NCI-H2196 (cell line): Measurements from ENCODE around the gene UBE2Q2.
"Not testable (repeated sequence)": the region's sequence is repeated elsewhere in the genome, so short reads cannot be mapped to it uniquely, and the experiment has no call there.

Experiments used
- DNase-seq: peaks from one replicate; lab custom pipeline; 2025; ENCODE audit not compliant: unreplicated experiment; lab: John Stamatoyannopoulos, UW

Gene UBE2Q2

GRCh38 chr15:75823860-75824613 is 19.2 kb upstream of the UBE2Q2 start:
- DNase-seq = no peak

GRCh38 chr15:75827691-75828090 is 15.6 kb upstream of the UBE2Q2 start:
- no peak for DNase-seq

DNA sequence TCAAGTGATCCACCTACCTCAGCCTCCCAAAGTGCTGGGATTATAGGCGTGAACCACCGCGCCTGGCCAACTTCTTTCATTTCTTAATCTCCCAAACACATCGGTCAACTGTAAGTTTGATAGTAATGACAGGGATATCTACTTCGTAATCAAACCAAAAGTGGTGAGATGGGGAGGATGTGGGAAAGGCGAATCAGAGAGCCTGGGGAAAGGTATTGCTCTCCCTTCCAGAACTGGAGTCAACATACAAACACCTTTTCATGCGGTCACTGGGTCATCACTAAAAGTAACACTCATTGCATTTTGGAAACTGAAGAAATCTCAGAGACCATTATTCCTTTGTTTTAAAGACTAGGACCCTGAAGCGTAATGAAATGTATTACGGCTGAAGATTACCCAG is 14.8 kb upstream of the UBE2Q2 start:
- DNase-seq = no peak

GRCh38 chr15:75830910-75831805 is 12.1 kb upstream of the UBE2Q2 start:
- DNase-seq = no peak

- DNase-seq = no peak
These were observed 11.5 kb upstream of the UBE2Q2 start for GRCh38 chr15:75831806-75832102.

DNA sequence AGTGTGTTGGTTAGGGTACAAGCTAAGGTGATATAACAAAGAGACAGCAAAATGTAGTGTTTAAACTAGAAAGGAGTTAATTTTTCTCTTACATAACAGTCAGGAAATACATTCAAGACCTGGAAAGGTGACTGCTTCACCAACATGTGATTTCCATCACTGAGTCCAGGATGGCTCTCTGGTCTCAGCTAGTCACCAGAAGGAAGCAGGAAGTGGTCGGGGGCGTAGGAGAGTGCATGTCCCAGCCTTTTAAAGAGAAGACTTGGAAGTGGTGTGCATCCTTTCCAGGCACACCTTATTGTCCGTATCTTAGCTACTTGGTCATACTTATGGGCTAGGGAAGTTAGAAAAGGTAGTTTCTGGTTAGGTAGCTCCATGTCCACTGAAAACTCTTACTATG is 11.1 kb upstream of the UBE2Q2 start:
- no peak for DNase-seq

DNA sequence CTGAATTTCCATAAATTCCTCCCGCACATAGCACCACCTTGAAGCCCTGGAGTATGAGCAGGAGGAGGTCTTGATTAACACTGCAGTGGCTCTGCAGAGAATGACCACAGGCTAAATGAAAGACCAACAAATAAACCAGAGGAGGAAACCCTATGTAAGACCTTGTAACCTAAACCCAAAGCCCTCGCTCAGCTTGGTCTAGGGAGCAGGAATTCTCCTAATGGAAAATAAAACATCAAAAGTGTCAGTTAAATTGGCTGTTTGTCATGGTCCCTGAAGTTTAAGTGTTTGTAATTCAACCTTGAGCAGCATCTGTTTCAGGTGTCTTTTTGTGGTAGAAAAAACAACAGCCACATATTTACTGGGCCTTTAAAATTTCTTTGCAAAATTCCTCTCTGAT is 9.2 kb upstream of the UBE2Q2 start:
- no peak for DNase-seq

- no peak for DNase-seq
These were observed 7.0 kb upstream of the UBE2Q2 start for GRCh38 chr15:75835990-75836958.

DNA sequence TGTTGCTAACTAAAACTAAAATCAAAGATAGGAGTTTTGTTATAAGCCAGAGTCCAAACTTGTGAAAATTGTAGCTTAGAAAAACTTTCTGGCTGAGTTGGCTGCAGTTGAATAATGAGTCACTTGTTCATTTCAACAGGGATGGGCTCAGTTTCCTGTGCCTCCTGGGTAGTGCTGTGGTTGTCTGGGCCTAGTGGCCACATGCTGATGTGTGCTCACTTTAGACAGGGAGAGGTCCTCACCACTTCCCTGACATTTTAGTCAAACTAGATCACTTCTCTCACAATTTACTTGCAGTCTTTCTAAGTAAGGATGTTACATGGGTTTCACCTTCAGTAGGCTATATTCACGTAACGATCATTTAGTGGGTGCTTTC is 6.3 kb upstream of the UBE2Q2 start:
- DNase-seq = no peak

- no peak for DNase-seq
These were observed 2.6 kb upstream of the UBE2Q2 start for GRCh38 chr15:75840659-75841058.

DNA sequence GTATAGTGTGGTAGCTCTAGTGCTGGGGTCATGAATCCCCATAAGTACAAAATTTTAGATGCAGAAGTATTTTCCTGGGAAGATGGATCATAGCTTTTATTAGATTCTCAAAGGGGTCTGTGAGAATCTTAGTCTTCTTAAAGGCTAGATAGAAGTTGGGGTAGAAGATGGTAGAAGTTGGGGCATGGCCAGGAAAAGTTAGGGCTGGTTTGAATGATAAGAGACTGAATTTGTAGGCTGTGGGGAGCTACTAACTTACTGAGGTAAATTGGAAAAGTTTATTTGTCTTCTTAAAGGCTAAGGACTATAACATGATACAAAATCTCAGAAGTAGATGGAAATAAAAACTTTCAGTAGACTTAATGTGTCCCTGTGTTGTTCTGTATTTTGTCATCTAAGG is 1.6 kb upstream of the UBE2Q2 start:
- DNase-seq = no peak

DNA sequence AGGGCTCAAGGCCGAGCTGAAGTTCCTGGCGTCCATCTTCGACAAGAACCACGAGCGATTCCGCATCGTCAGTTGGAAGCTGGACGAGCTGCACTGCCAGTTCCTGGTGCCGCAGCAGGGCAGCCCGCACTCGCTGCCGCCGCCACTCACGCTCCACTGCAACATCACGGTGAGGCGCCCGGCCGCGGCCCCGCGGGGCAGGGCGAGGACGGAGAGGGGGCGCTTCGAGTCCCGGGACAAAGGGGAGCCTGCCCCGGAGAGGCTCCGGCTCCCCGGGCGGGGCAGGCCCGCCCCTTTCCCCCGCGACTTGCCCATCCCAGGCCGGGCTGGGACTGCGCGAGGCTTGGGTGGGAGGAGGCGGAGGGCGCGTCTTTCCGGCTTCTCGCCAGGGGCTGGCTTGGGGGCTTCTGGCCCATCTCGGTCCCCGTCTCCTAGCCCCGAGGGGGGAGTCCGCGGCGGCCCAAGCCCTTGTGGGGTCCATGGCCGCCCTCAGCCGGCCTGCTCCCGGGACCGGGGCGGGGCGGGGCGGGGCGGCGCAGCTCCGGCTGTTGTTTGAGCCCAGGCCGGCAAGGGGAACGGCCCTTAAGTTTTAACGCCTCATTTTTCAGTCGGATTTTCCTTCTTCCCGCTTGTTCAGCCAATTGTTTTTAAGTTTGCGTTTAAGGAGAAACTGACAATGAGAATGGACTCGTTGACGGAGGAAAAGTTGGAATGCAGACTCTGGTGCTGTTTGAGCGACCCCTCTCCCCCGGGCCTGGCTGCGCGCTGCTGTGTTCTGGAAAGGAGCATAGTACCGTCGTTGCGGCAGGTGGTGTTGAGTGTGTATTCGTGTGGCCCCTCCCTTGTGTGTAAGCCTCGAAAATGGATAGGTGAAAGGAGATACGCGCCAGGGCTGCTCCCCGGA is 683 bp downstream of the UBE2Q2 start:
- no peak for DNase-seq

- no peak for DNase-seq
These were observed 1.5 kb downstream of the UBE2Q2 start for GRCh38 chr15:75844629-75845335.

DNA sequence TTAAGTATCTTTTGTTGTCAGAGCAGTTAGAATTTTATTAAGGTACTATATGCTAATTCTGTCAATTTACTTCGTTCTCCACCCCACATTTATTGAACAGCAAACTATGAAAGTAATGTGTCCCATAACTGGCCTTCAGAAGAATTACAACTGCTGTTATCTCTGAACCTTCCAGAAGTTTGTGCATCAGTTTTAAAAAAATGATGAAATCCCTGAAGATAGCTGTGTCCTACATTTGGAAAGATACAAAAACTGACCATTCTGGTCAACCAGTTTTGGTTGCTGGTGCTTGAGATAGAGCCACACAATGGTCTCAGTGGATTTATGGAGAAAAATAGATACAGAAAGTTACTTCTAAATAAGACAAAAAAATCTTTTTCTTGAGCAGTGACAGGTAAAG is 5.9 kb downstream of the UBE2Q2 start:
- DNase-seq = no peak

DNA sequence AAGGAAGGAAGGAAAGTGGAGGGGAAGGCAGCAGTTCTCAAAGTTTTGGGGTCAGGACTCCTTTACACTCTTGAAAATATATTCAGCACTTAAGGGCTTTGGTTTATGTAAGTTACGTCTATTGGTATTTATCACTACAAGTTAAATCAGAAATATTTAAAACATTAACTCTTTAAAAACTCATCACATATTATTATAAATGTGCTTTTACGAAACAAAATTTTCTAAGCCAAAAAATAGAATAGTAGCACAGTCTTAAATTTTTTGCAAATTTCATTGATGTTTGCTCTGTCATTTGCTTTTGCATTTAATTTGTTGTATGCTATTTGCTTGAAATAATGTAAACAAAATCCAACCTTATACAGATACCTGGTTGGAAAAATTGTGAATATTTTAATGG is 7.5 kb downstream of the UBE2Q2 start:
- no peak for DNase-seq

GRCh38 chr15:75851566-75851965 is 8.3 kb downstream of the UBE2Q2 start:
- not testable (repeated sequence) for DNase-seq

DNA sequence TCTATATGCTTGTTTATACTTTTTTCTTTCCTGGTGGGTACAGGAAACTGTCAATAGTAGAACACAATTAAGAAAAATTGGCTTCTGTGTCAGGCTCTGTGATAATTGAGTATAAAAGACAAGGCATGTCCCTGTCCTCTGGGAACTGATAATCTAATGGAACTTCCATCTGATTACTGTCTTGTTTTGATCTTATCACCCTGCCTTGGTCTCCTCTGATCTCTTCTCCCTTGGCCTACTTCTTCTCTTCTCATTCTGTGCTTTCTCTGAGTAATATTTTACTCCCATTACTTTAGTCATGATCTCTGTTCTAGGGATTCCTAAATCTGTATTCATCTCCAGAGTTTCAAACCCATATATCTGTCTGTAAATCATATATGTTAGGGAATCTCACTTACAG is 14.6 kb downstream of the UBE2Q2 start:
- no peak for DNase-seq

DNA sequence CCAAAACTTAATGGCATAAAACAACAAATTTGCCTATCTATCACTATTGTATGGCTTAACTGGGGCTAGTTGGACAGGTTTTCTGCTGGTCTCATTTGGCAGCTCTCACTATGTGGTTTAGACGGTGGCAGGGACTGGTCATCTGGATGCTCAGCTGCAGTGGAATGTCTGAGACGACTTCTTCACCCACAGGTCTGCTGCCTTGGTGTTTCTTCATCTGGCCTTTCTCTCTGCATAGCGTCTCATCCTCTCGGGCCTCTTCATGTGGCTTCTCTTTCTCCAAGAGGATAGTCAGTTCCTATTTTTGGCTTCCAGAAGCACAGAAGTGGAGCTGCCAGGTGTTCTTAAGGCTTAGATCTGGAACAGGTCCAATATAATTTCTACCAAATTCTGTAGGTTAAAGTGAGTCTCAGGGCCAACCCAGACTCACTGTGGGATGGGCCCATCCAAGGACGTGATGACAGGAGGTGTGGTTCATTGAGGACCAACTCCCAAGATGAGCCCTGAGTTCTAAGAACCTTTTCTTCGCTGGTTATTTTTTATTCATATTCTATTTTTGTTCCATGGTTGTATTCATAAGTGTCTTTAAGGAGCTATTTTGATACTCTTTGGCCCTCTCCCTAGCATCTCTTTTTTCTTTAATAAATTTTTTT is 18.6 kb downstream of the UBE2Q2 start:
- DNase-seq = no peak

- no peak for DNase-seq
These were observed 19.5 kb downstream of the UBE2Q2 start for GRCh38 chr15:75862796-75863195.
